ENCODE results near the gene ERMAP. TPM values are rescaled to one million over a fixed set of nuclear protein-coding genes. Genes with fewer than 3 reads are reported as not detected.

Gene ERMAP
- total and polyA plus RNA-seq, 9 of the 15 experiments (the other 6 are each of a cell fraction or from before 2014, with no cell fraction given): 8.0 to 31.4 (median 22.5) TPM

- TF ChIP-seq BRD9 (IDR thresholded peaks at IDR 0.05; ENCODE audit: low read depth, partially characterized antibody): no peak
- no peak for TF ChIP-seq MAFG (tag; conservative IDR thresholded peaks at IDR 0.05)
- no peak for TF ChIP-seq USF1 (CRISPR knock-in tag; IDR thresholded peaks at IDR 0.05)
- no peak for TF ChIP-seq TSHZ1 (CRISPR knock-in tag; IDR thresholded peaks at IDR 0.05)
- TF ChIP-seq ZBED1 (IDR thresholded peaks at IDR 0.05): 0 out of 2 replicates have a peak, but pooled peaks have one; percentile 16
- TF ChIP-seq ZBTB9 (CRISPR knock-in tag; IDR thresholded peaks at IDR 0.05): no peak
- TF ChIP-seq ZFP36 (IDR thresholded peaks at IDR 0.05; ENCODE audit: low read depth, low read length, partially characterized antibody): no peak
- no peak for TF ChIP-seq C11orf30 (IDR thresholded peaks at IDR 0.05; ENCODE audit: low read depth)
- TF ChIP-seq CHD4 (IDR thresholded peaks at IDR 0.05; ENCODE audit: insufficient read depth, insufficient replicate concordance, low read depth, low read length, poor library complexity, severe bottlenecking): no peak
- peak; percentile 12 to 16; a peak in 1 of 4 replicates for TF ChIP-seq NRF1 (conservative IDR thresholded peaks at IDR 0.05 in 1 of 2, IDR thresholded peaks at IDR 0.05 in 1 of 2)
- no peak for TF ChIP-seq ZNF740 (CRISPR knock-in tag; IDR thresholded peaks at IDR 0.05)
- no peak for TF ChIP-seq ZNF740 (tag; IDR thresholded peaks at IDR 0.05)
- TF ChIP-seq NFYB (IDR thresholded peaks at IDR 0.05; ENCODE audit: extremely low read depth, insufficient read length): no peak
- TF ChIP-seq ZNF696 (CRISPR knock-in tag; conservative IDR thresholded peaks at IDR 0.05): no peak
- no peak for TF ChIP-seq FOXP1 (CRISPR knock-in tag; IDR thresholded peaks at IDR 0.05)
- no peak for TF ChIP-seq ARHGAP35 (IDR thresholded peaks at IDR 0.05; ENCODE audit: partially characterized antibody)
- no peak for TF ChIP-seq ZKSCAN8 (CRISPR knock-in tag; IDR thresholded peaks at IDR 0.05)
- 0 out of 2 replicates have a peak, but pooled peaks have one; percentile 13 for TF ChIP-seq NFRKB (IDR thresholded peaks at IDR 0.05; ENCODE audit: low read depth)
- TF ChIP-seq BRF1 (IDR thresholded peaks at IDR 0.05; ENCODE audit: borderline replicate concordance, extremely low read depth, insufficient read length): no peak
- no peak for TF ChIP-seq SRSF7 (optimal IDR thresholded peaks at IDR 0.05; ENCODE audit: low read depth, low read length)
- TF ChIP-seq IRF1 (CRISPR knock-in tag; IDR thresholded peaks at IDR 0.05; ENCODE audit: borderline replicate concordance): no peak
Observed at GRCh38 chr1:42824481-42825035, 7.6 kb downstream of the ERMAP start (continued).

Data from K562 (cell line).